Activated B cell treated with CpG ODN at 0.5 μM for 24 hours (primary cell): ENCODE data around the gene ZFHX3. TPM values are rescaled to one million over a fixed set of nuclear protein-coding genes. Genes with fewer than 3 reads are reported as not detected.

Experiments used
- ATAC-seq: fragments of 200-7000 bp; cut with Tn5 transposase; one replicate; pipeline ENCODE4 v1.10.0; 2021; ENCODE audit warnings: low read depth, mild to moderate bottlenecking, moderate library complexity
- CTCF ChIA-PET: fragments of 350-600 bp; sonication (Branson Sonifier 250); formaldehyde crosslinking; loops from one replicate; lab custom pipeline; 2021; ENCODE audit warnings: antibody characterized with exemption; lab: Charles Lee
- POLR2A ChIA-PET: fragments of 350-600 bp; sonication (Branson Sonifier 250); formaldehyde crosslinking; loops from one replicate; lab custom pipeline; 2021; ENCODE audit warnings: antibody characterized with exemption; lab: Charles Lee
- DNase-seq: peaks from one replicate; pipeline ENCODE4 v3.0.0; 2022
- H3K27ac Mint-ChIP-seq: one replicate; pipeline ENCODE4 v1.8.0; 2020; ENCODE audit warnings: mixed read lengths
- H3K27me3 Mint-ChIP-seq: one replicate; pipeline ENCODE4 v1.8.0; 2021; ENCODE audit warnings: mixed read lengths
- H3K36me3 Mint-ChIP-seq: one replicate; pipeline ENCODE4 v1.8.0; 2021; ENCODE audit warnings: low read depth, mixed read lengths
- H3K4me1 Mint-ChIP-seq: one replicate; pipeline ENCODE4 v1.8.0; 2021; ENCODE audit warnings: mixed read lengths
- H3K4me3 Mint-ChIP-seq: one replicate; pipeline ENCODE4 v1.8.0; 2020; ENCODE audit warnings: mild to moderate bottlenecking, mixed read lengths
- H3K9me3 Mint-ChIP-seq: one replicate; pipeline ENCODE4 v1.8.0; 2020; ENCODE audit warnings: mixed read lengths
- intact Hi-C: fragments of 100-400 bp; cut with micrococcal nuclease; formaldehyde crosslinking; loops from one replicate; pipeline ENCODE4 v1.15.1; 2024
- total RNA-seq: library from RNA; stranded (reverse); gene quantifications from 2 replicates; pipeline ENCODE4 v1.2.3, GENCODE V29; 2022
- TF ChIP-seq, protein P1 (sequence below): fragments of 200-600 bp; IDR thresholded peaks from one replicate; pipeline ENCODE4 v1.8.0; 2022; ENCODE audit warnings: antibody characterized with exemption, mild to moderate bottlenecking

The ZFHX3 gene
- total RNA-seq, 1 donor from 2014 or later = 9.2 TPM

DNA sequence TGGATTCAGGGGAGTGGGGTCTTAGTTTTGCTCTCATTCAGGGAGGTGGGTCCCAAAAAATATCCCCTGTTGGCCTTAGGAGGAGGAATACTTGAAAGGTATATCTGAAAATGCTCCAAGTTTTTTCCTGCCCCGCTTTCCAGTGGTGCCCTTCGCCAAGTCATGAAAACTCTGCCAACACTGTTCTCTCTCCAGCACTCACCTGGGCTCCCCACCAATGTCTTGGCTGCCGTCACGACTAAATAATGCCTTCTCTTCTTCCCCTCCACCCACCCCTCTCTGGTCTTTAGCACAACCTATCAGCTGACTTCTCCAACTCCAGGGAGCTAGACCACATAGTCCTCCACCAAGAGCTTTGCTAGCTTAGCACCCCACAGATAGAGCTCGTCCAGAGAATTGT is 30.6 kb downstream of the ZFHX3 start:
- ChIA-PET CTCF (no interaction called here), POLR2A (interaction anchor here (0.6 kb wide), 1 partner anchor 17 kb away, joined by 4 read pairs; no protein-coding TSS in a partner anchor)
- ATAC-seq (no peak), DNase-seq (no peak)
- intact Hi-C loops = loop anchor here (2.0 kb wide), 1 partner anchor 19 kb away; no protein-coding TSS in a partner anchor
- Mint-ChIP-seq H3K36me3 (no peaks in the 10 kb centered on the region), H3K4me1 (peaks cover 18% of the 10 kb centered on the region), H3K4me3 (no peak overlapping the region), H3K27ac (no peak overlapping the region), H3K27me3 (no peaks in the 10 kb centered on the region), H3K9me3 (no peaks in the 10 kb centered on the region)
- TF ChIP-seq, protein P1, sequence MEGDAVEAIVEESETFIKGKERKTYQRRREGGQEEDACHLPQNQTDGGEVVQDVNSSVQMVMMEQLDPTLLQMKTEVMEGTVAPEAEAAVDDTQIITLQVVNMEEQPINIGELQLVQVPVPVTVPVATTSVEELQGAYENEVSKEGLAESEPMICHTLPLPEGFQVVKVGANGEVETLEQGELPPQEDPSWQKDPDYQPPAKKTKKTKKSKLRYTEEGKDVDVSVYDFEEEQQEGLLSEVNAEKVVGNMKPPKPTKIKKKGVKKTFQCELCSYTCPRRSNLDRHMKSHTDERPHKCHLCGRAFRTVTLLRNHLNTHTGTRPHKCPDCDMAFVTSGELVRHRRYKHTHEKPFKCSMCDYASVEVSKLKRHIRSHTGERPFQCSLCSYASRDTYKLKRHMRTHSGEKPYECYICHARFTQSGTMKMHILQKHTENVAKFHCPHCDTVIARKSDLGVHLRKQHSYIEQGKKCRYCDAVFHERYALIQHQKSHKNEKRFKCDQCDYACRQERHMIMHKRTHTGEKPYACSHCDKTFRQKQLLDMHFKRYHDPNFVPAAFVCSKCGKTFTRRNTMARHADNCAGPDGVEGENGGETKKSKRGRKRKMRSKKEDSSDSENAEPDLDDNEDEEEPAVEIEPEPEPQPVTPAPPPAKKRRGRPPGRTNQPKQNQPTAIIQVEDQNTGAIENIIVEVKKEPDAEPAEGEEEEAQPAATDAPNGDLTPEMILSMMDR = no peak

DNA sequence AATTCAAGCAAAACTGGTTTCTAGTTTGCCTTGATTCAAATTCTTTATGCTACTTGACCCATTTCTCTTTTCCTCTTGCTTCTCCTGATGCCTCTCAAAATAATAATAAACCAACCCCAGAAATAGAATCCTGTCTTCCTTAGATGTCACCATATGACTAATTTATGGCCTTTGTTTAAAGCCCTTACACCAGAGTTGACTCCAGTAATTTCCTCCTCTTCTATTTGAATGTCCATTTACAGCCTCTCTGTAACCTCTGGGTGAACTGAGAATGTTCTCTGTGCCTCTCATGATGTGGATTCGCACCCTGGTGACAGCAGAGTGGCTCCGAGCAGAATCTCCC is 31.5 kb downstream of the ZFHX3 start:
- H3K9me3 Mint-ChIP-seq = no peaks in the 10 kb centered on the region
- intact Hi-C loops = loop anchor here (1.0 to 2.0 kb wide), 2 partner anchors 20 to 32 kb away; partner anchors contain the start of gene ZFHX3
- no peak for DNase-seq
- peaks cover 18% of the 10 kb centered on the region for H3K4me1 Mint-ChIP-seq
- no peaks in the 10 kb centered on the region for H3K27me3 Mint-ChIP-seq
- peak overlapping the region; percentile 27 for H3K27ac Mint-ChIP-seq
- TF ChIP-seq, protein P1 = no peak
- H3K36me3 Mint-ChIP-seq = no peaks in the 10 kb centered on the region
- POLR2A ChIA-PET = no interaction called here
- CTCF ChIA-PET = no interaction called here
- ATAC-seq = peak; percentile 25
- peak overlapping the region; percentile 11 for H3K4me3 Mint-ChIP-seq

DNA sequence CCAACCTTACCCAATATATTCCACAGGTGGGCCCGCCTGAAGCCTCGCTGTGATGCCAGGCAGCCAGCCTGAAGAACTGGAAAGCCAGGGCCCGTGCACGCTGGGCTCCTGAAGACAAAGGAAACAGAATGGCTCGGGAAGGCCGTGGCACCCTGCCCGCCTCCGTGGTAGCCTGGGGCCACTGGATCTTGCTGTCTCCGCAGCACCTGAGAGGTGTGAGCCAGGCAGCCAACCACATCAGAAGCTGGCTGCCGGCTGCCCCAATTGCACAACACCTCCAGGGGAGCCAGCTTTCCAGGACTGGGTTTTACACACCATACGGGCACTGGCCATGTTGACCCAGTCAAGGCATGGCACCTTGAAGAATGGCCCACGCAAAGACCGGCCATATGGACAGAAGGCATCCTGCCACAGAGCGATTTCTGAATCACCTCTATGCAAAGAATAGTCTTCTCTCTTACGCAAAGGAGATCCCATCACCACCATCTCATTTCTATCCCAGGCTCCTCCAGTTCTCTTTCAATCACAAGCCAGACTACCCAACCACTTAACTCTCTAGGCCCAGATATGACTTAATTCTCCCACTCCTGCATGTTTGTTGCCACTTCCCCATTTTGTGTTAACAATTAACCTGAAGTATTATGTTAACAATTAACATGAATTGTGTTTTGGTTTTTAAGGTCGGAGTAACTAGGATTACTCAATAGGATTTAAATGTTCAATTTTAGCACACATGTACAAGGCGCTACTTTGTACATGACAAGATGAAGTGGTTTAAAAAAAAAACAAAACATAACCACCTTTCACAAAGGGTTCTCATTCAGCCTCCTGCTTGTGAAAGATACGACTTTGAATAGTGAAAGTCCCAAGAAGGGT is 32.1 kb downstream of the ZFHX3 start:
- ATAC-seq (peak; percentile 66), DNase-seq (no peak)
- intact Hi-C loops = loop anchor here (1.0 to 2.0 kb wide), 2 partner anchors 21 to 32 kb away; partner anchors contain the start of gene ZFHX3
- CTCF ChIA-PET = no interaction called here
- no peaks in the 10 kb centered on the region for H3K9me3 Mint-ChIP-seq
- H3K27ac Mint-ChIP-seq = peak overlapping the region; percentile 0
- H3K27me3 Mint-ChIP-seq = no peaks in the 10 kb centered on the region
- H3K36me3 Mint-ChIP-seq = no peaks in the 10 kb centered on the region
- TF ChIP-seq, protein P1 = no peak
- peaks cover 18% of the 10 kb centered on the region for H3K4me1 Mint-ChIP-seq
- POLR2A ChIA-PET = no interaction called here
- no peak overlapping the region for H3K4me3 Mint-ChIP-seq

DNA sequence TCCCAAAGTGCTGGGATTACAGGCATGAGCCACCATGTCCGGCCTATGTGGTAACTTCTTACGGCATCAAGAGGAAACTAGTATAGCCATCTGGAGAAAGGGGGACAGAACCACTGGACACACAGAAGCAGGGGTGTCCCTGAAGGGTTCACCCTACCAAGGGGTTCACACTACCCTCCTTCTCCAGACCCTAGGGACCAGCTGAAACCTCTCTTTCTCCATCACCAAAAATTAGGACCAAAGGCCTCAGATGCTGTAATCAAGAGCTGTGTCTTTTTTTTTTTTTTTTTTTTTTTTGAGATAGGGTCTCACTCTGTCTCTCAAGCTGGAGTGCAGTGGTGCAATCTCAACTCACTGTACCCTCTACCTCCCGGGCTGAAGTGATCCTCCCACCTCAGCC is 33.2 kb downstream of the ZFHX3 start:
- intact Hi-C loops = no loop called here
- POLR2A ChIA-PET = no interaction called here
- Mint-ChIP-seq H3K27me3 (no peaks in the 10 kb centered on the region), H3K36me3 (no peaks in the 10 kb centered on the region), H3K27ac (no peak overlapping the region), H3K4me3 (no peak overlapping the region), H3K4me1 (peaks cover 18% of the 10 kb centered on the region), H3K9me3 (no peaks in the 10 kb centered on the region)
- no peak for DNase-seq
- no peak for ATAC-seq
- CTCF ChIA-PET = no interaction called here
- TF ChIP-seq, protein P1 = no peak

DNA sequence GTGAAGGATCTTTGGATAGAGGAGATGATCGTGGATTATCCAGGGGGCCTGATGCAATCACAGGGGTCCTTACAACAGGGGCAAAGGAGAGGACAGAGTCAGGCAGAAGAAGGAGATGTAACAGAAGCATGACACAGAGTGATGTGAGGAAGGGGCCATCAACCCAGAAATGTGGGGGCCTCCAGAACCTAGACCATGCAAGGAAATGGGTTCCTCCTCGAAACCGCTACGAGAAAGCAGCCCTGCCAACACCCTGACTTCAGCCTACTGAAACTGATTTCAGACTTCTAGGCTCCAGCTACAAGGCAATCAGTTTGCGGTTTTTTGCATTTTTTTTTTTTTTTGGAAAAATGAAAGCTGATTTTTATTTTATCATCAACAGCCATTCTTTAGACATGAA is 34.0 kb downstream of the ZFHX3 start:
- no peak overlapping the region for H3K27ac Mint-ChIP-seq
- CTCF ChIA-PET = no interaction called here
- POLR2A ChIA-PET = no interaction called here
- H3K4me1 Mint-ChIP-seq = peaks cover 18% of the 10 kb centered on the region
- H3K27me3 Mint-ChIP-seq = no peaks in the 10 kb centered on the region
- DNase-seq (no peak), ATAC-seq (no peak)
- H3K9me3 Mint-ChIP-seq = no peaks in the 10 kb centered on the region
- intact Hi-C loops = no loop called here
- H3K36me3 Mint-ChIP-seq = no peaks in the 10 kb centered on the region
- no peak overlapping the region for H3K4me3 Mint-ChIP-seq
- TF ChIP-seq, protein P1 = no peak
